Measurements from ENCODE around the gene LNX2.
"Not testable (repeated sequence)": the region's sequence is repeated elsewhere in the genome, so short reads cannot be mapped to it uniquely, and the experiment has no call there.

The LNX2 gene

DNA sequence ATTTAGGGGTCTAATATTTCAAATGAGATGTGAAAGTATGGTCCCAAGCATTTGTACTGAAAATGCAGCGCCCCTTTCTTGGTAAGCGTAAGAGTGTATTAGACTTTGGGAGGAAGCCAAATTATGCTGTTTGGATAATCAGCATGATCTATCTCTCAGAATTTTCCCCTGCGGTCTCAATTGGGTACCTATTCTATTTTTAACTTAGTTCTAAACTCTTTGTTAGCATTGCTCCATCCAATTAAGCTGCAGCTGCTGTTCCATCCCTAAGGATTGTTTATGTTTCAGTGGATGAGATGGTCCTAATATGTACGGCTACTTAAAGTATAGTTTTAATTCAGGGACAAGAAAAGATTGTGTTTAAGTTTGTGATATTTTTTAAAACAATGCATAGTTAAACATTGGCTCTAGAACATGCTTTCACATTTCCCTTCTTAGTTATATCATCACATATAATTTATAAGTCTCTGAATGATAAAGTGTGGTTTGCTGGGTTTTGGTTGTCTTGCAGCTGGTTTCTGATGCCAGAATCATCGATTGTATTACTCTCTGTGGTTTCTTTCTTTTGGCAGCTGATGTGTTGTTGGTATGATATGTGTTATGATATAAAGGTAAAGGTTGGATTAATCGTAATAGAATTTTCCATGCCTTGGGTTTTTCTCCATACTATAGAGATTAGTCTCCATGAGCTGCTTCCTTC, 16.4 kb upstream of the LNX2 start:
- DNase-seq: no peak

- DNase-seq: no peak
These were observed 14.9 kb upstream of the LNX2 start for GRCh38 chr13:27635266-27635665.

- DNase-seq: no peak
These were observed 14.5 kb upstream of the LNX2 start for GRCh38 chr13:27634791-27635190.

GRCh38 chr13:27634231-27634630, 13.9 kb upstream of the LNX2 start:
- DNase-seq: no peak

DNA sequence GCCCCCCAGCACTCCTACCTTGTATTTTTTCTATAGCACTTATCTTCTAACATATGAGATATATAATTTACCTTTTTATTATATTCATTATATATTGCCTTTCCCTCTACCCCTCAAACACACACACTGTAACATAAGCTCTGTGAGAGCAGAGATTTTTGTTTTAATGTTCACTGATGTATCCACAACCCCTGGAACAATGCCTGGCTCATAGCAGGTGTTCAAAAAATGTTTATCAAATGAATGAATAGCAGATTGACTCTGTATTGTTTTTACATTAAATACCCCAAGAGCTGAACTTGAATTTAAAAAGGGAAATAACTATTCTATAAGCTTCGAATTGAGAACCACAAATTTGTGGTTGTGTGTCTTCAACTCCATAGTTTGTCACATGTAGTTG, 12.3 kb upstream of the LNX2 start:
- DNase-seq: no peak

DNA sequence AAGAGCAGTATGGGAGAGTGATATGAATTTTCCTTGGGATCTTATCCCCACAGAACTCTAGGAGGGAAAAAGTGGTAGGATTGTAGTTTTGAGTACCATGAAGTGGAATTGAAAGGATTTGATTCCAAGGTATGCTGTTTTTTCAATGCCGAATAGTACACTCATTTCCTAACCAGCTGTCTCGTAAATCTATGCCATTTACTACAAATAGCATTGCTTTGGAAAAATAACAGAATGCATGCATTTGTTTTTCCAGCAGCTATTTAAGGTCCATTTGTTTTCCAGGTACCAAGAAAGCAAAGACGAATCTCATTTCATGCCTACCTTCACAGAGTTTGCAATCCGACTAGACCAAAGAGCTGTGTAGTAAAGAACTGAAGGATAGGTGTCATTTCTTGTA, 11.9 kb upstream of the LNX2 start:
- DNase-seq: no peak

DNA sequence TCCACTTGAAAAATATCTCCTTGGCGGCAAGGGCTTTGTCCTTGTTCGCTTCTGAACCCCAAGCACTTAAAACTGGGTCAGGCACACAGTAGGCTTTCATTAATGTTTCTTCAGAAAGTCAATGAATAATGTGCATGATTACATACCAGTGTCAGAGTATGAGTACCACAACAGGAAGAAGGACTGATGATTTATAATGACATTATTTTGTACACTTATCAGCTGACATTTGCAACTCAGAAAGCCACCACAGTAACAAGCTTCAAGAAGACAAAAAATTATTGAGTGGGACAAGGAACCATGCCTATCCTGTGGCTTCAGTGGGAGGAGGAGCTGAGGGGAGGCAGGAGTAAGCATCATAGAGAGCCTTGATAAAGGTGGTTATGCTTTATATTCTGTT, 11.3 kb upstream of the LNX2 start:
- no peak for DNase-seq

DNA sequence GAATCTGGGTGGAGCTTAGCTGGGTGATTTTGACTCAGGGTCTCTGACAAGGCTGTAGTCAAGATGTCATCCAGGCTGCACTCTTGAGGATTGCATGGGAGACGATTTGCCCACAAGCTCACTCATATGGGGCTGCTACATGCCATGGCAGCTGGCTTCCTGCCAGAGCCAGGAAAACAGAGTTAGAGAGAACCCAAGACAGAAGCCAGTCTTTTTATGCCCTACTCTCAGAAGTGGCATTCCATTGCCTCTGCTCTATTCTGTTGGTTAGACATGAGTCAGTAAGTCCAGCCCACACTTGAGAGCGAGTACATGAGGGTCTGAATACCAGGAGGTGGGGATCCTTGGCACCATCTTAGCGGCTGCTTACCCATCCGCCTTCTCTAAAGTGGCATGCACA, 10.8 kb upstream of the LNX2 start:
- no peak for DNase-seq

GRCh38 chr13:27628766-27629165, 8.4 kb upstream of the LNX2 start:
- DNase-seq: not testable (repeated sequence)

DNA sequence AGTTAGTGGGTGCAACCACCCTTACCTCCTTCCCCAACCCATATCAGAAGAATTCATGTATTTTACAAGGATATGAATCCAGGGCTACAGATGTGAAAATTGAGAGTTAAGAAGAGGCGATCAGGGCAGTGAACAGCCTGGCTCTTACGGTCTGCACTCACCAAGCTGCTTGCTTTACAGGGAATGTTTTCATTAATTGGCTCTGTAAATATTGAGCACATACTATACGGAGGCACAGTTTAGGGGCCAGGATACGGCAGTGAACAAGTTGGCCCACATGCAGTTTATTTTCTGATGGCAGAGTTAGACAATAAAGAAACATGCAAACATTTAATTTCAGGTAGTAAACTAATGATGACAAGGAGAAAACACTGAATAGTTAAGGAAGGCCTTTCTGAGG, 7.8 kb upstream of the LNX2 start:
- DNase-seq: no peak

DNA sequence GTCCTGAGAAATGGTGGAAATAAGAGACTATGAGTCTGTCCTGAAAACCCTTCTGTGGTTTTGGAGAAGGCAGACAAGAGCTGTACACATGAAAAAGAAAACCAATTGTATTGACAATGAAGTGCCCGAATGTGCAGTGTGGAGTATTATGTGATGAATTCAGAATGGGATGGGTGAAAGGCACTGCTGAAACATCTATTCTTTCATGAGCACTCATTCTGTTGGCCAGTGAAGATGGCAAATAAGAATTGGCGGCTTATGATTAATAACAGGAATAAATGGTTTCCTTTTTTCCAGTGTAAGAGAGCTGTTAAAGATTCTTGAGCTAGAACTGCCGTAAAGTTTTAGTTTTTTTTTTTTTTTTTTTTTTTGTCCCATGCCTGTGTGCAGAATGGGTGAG, 7.1 kb upstream of the LNX2 start:
- DNase-seq: no peak

DNA sequence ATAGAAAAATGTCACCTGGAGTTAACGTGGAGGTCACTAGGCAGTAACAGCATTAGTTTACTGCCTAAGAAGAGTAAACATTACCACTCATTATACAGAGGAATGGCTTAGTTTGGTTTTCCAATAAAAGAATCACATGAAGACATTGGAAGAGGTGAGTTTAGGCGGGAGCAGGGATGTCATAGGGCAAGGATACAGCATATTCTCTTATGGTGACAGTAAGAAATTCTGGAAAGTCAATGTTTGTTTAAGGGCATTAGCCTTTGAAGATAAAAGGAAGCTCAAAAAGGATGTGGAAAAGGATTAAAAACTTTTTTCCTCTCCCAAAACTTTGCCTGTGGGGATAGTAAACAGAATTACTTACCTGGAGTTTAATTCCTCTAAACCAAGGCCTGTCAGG, 5.5 kb upstream of the LNX2 start:
- no peak for DNase-seq

DNA sequence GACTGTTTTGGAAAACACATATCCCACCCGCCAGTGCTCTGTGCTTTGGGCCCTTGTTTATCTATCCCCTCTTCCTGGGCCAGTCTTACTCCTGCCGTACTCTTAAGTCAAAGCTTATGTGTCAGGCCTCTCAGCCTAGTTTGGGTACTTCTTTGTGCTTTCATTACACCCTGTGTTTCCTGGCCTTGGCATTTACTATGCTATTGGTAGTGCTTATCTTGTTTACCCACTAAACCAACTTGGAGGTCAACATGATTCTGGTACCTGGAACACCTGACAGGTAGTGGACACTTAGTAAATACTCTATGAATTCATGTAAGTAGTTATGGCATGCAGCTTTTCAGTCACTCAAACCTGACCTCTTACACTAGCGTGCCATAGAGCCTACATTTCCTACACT, 3.7 kb upstream of the LNX2 start:
- no peak for DNase-seq

DNA sequence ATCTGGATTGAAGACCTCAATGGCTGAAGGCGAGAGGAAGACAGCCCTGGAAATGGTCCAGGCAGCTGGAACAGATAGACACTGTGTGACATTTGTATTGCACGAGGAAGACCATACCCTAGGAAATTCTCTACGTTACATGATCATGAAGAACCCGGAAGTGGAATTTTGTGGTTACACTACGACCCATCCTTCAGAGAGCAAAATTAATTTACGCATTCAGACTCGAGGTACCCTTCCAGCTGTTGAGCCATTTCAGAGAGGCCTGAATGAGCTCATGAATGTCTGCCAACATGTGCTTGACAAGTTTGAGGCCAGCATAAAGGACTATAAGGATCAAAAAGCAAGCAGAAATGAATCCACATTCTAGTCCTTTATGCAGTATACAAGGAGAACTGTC, 2.6 kb upstream of the LNX2 start:
- no peak for DNase-seq

- DNase-seq: no peak
These were observed 1.9 kb upstream of the LNX2 start for GRCh38 chr13:27622102-27622820.

DNA sequence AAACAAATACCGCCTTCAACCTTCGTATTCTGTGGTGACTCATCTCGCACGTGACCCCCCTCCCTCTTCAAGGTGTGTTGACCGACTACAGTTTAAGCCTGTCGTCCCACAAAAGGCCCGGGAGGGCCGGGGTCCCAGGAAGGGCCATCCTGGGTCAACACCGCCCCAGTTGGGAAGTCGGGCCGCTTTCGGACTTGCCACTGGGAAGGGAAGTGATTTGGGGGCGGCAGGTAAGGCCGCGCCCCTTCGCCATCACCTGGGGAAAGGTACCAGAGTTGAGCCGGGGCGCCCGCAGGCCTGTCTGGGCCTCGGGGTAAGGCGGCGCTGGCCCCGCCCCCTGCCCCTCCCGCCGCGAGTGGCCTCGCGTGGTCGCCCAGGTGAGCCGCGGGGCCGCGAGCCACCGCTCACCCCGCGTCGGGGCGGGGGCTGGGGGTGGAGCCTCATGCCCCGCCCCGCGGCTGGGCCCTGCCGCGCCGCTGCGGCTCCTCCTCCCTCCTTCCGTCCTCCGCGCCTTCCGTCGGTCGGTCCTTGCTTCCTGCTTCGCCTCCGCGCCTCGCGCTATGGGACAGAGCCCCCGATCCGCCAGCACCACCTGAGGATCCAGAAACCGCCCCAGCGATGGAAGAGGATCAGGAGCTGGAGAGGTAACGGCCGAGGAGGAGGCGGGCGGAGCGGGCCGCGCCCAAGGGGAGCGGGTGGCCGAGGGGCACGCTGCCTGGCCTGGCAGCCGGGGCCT, 1.2 kb upstream of the LNX2 start, which contains the start of gene POLR1D:
Gene POLR1D (plus strand): TSS at position 527 of the 736 bp plus-strand sequence. CDS start 92 bp downstream, at position 619.
- DNase-seq: peak; percentile 82

DNA sequence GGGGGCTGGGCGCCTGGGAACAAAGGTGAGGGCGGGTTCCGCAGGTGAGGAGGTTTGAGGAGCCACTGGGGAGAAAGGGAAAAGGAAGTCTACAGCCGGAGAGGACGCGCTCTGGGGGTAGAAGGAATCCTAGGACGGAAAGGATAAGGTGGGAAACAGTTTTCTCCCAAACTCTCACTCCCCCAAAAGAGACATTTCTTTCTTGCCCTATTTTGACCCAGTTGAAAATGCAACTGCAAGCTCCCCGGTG, 712 bp upstream of the LNX2 start:
- DNase-seq: no peak

GRCh38 chr13:27619728-27620376, 477 bp downstream of the LNX2 start:
- peak; percentile 58 for DNase-seq

GRCh38 chr13:27619093-27619727, 1.1 kb downstream of the LNX2 start:
- no peak for DNase-seq

GRCh38 chr13:27617881-27618321, 2.4 kb downstream of the LNX2 start:
- no peak for DNase-seq

GRCh38 chr13:27613628-27614027, 6.7 kb downstream of the LNX2 start:
- no peak for DNase-seq

DNA sequence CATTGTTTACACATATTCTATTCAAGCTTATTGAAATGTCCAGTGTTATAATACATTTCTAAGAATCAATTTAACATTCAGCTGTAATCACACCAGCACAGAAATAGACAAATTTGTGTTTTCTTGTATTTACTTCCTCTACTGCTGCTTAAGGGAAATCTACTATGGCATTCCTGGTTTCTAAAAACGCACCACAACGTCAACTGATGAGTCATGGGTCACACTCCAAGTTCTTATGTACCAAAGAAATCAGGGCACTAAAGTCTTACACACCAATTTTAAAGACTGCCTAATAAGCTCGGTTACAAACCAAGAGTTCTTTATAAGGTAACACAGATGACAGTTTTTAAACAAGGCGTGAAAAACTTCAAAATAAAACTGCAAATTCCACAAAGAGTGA, 13.2 kb downstream of the LNX2 start:
- DNase-seq: no peak

DNA sequence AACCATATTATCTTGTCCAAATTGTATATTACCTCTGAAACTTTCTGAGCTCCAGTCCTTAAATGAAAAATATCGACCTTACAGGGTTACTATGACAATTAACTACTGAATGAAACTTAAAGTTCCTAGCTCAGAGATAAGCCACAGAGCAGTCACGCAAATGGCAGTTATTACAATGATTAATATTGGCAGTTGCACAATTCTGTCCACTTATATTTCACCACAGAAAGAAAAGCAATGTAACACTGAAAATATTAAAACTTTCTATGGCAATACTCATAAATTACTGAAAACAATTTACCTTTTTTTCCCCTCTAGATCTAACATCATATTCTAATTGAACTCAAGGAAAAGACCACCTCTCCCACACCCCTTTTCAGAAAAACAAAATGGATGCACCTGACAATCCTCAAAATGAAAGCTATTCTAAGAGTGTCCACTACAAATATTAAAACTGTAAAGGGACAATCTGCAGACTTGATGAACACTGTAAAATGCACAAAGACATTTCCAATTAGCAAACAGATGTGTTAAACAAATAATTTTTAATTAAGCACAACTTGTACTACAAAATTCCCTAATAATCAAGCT, 14.6 kb downstream of the LNX2 start:
- DNase-seq: no peak
